IMR-90 (cell line): ENCODE results near the gene TPSD1. TPM values are rescaled to one million over a fixed set of nuclear protein-coding genes. Genes with fewer than 3 reads are reported as not detected.

Experiments
- ATAC-seq: fragments of 200-7000 bp; cut with Tn5 transposase; 2 replicates; pipeline ENCODE4 v1.9.1; 2020; ENCODE audit warnings: low read depth, mild to moderate bottlenecking, moderate library complexity
- BruUV-seq: library from RNA; stranded (reverse); fragments of 400-500 nt; replicated peaks from 2 replicates; lab custom pipeline; 2021; lab: Mats Ljungman, UMichigan
- CTCF ChIA-PET: fragments of 300-600 bp; formaldehyde crosslinking; extraction: SDS; loops from one replicate; lab custom pipeline; 2021; ENCODE audit warnings: antibody characterized with exemption; lab: Yijun Ruan, JAX
- POLR2A ChIA-PET: fragments of 300-600 bp; sonication (Branson Sonifier 250); formaldehyde crosslinking; loops from one replicate; lab custom pipeline; 2022; ENCODE audit warnings: antibody characterized with exemption; ENCODE audit not compliant: unreplicated experiment; lab: Charles Lee
- DNase-seq: peaks from one replicate; pipeline ENCODE4 v3.0.0; 2013
- H2AFZ ChIP-seq: replicated peaks from 2 replicates; pipeline ENCODE3; 2013; ENCODE audit warnings: low read length, mild to moderate bottlenecking; ENCODE audit not compliant: poor library complexity
- H2AK5ac ChIP-seq: 2 replicates; pipeline ENCODE4 v1.6.1; 2013; ENCODE audit warnings: low read depth, low read length, inconsistent platforms
- H2AK9ac ChIP-seq: replicated peaks from 2 replicates; pipeline ENCODE3; 2013; ENCODE audit warnings: mild to moderate bottlenecking, low read depth, low read length, moderate library complexity; ENCODE audit not compliant: poor library complexity
- H2BK120ac ChIP-seq: 2 replicates; pipeline ENCODE4 v1.6.1; 2013; ENCODE audit warnings: low read depth, low read length, inconsistent platforms
- H2BK15ac ChIP-seq: 3 replicates; pipeline ENCODE4 v1.6.1; 2013; ENCODE audit warnings: low read depth, low read length, inconsistent platforms
- H2BK20ac ChIP-seq: 2 replicates; pipeline ENCODE4 v1.6.1; 2013; ENCODE audit warnings: low read depth, mild to moderate bottlenecking, inconsistent platforms, low read length, moderate library complexity
- H2BK5ac ChIP-seq: 2 replicates; pipeline ENCODE4 v1.6.1; 2013; ENCODE audit warnings: mild to moderate bottlenecking, low read depth, low read length, inconsistent platforms; ENCODE audit not compliant: poor library complexity, severe bottlenecking
- H3K14ac ChIP-seq: replicated peaks from 2 replicates; pipeline ENCODE4 v1.6.1; 2013; ENCODE audit warnings: low read depth, low read length, inconsistent platforms
- H3K18ac ChIP-seq: 2 replicates; pipeline ENCODE4 v1.6.1; 2013; ENCODE audit warnings: low read depth, low read length, control low read depth
- H3K23ac ChIP-seq: 2 replicates; pipeline ENCODE4 v1.6.1; 2013; ENCODE audit warnings: low read depth, low read length, inconsistent platforms
- H3K27ac ChIP-seq: 2 replicates; pipeline ENCODE4 v1.5.1; 2013; ENCODE audit warnings: mild to moderate bottlenecking, control low read depth, low read length; ENCODE audit not compliant: insufficient read depth
- H3K27me3 ChIP-seq: 2 replicates; pipeline ENCODE4 v1.6.1; 2013; ENCODE audit warnings: low read length; ENCODE audit not compliant: control insufficient read depth, insufficient read depth
- H3K36me3 ChIP-seq: 2 replicates; pipeline ENCODE4 v1.6.1; 2013; ENCODE audit warnings: low read length, mixed read lengths; ENCODE audit not compliant: control insufficient read depth, insufficient read depth
- H3K4ac ChIP-seq: 2 replicates; pipeline ENCODE4 v1.6.1; 2013; ENCODE audit warnings: low read depth, low read length, inconsistent platforms
- H3K4me1 ChIP-seq: 2 replicates; pipeline ENCODE4 v1.6.1; 2013; ENCODE audit warnings: low read length, mixed read lengths; ENCODE audit not compliant: control insufficient read depth, insufficient read depth
- H3K4me2 ChIP-seq: 2 replicates; pipeline ENCODE4 v1.6.1; 2013; ENCODE audit warnings: low read depth, mild to moderate bottlenecking, control low read depth, low read length, moderate library complexity
- H3K4me3 ChIP-seq: 2 replicates; pipeline ENCODE4 v1.5.1; 2013; ENCODE audit warnings: low read depth, mild to moderate bottlenecking, control low read depth, low read length, moderate library complexity; ENCODE audit not compliant: insufficient read depth
- H3K56ac ChIP-seq: 2 replicates; pipeline ENCODE4 v1.6.1; 2013; ENCODE audit warnings: low read length, inconsistent platforms; ENCODE audit not compliant: insufficient read depth; ENCODE audit errors: extremely low read depth
- H3K79me1 ChIP-seq, 2 experiments: 2 replicates each; pipeline ENCODE4 v1.6.1; 2013; ENCODE audit warnings: low read length in 2 of 2, inconsistent platforms in 1 of 2, low read depth in 1 of 2
- H3K9ac ChIP-seq: 2 replicates; pipeline ENCODE4 v1.6.1; 2013; ENCODE audit warnings: low read depth, low read length, control low read depth
- H3K9me1 ChIP-seq: 2 replicates; pipeline ENCODE4 v1.6.1; 2013; ENCODE audit warnings: low read length, inconsistent platforms; ENCODE audit not compliant: insufficient read depth
- H3K9me3 ChIP-seq: 2 replicates; pipeline ENCODE4 v1.6.1; 2013; ENCODE audit warnings: low read length; ENCODE audit not compliant: control insufficient read depth, insufficient read depth
- H4K20me1 ChIP-seq: 2 replicates; pipeline ENCODE4 v1.6.1; 2013; ENCODE audit warnings: low read length, inconsistent platforms; ENCODE audit not compliant: insufficient read depth
- H4K5ac ChIP-seq: 2 replicates; pipeline ENCODE4 v1.6.1; 2013; ENCODE audit warnings: mild to moderate bottlenecking, low read depth, low read length, control low read depth
- H4K8ac ChIP-seq, 2 experiments: 2 replicates each; pipeline ENCODE4 v1.6.1; 2013; ENCODE audit warnings: low read depth in 2 of 2, low read length in 2 of 2, control low read depth in 1 of 2, inconsistent platforms in 1 of 2
- H4K91ac ChIP-seq: 2 replicates; pipeline ENCODE4 v1.6.1; 2013; ENCODE audit warnings: low read depth, low read length, inconsistent platforms; ENCODE audit not compliant: insufficient read depth
- BHLHE40 ChIP-seq: fragments of 150-350 bp; IDR thresholded peaks from 2 replicates; pipeline ENCODE4 v1.6.1; 2016; ENCODE audit warnings: mild to moderate bottlenecking, low read depth, low read length
- CEBPB ChIP-seq: IDR thresholded peaks from 2 replicates; pipeline ENCODE4 v1.6.1; 2012; ENCODE audit warnings: low read depth, low read length, improper control_type of control experiment
- MAFK ChIP-seq: IDR thresholded peaks from 2 replicates; pipeline ENCODE4 v1.6.1; 2012; ENCODE audit warnings: low read depth, low read length, improper control_type of control experiment
- MAZ ChIP-seq: IDR thresholded peaks from 2 replicates; pipeline ENCODE4 v1.6.1; 2012; ENCODE audit warnings: low read depth, mild to moderate bottlenecking, low read length, improper control_type of control experiment, moderate library complexity, borderline replicate concordance
- MXI1 ChIP-seq: IDR thresholded peaks from 2 replicates; pipeline ENCODE4 v1.6.1; 2012; ENCODE audit warnings: low read depth, mild to moderate bottlenecking, low read length, moderate library complexity, borderline replicate concordance
- NFE2L2 ChIP-seq: fragments of 150-350 bp; IDR thresholded peaks from 2 replicates; pipeline ENCODE4 v1.6.1; 2016; ENCODE audit warnings: low read depth, mild to moderate bottlenecking, low read length
- RAD21 ChIP-seq: IDR thresholded peaks from 2 replicates; pipeline ENCODE4 v1.6.1; 2012; ENCODE audit warnings: low read length, improper control_type of control experiment
- RFX5 ChIP-seq: IDR thresholded peaks from 2 replicates; pipeline ENCODE4 v1.8.0; 2012; ENCODE audit warnings: low read depth, mild to moderate bottlenecking, low read length, moderate library complexity
- WGBS, 2 experiments: methylation state at CpG; one replicate each; pipeline versions ENCODE4 v1.1.5 to v1.1.7; 2013; ENCODE audit warnings: missing lambda C conversion rate in 2 of 2; ENCODE audit not compliant: insufficient read length in 1 of 2; ENCODE audit errors: extremely low coverage in 2 of 2; 5-methylcytosine and 5-hydroxymethylcytosine counted together
- dilution Hi-C: fragments of 300-500 bp; cut with HindIII; formaldehyde crosslinking; loops from one replicate; pipeline ENCODE4 v1.14.3; 2018; ENCODE audit warnings: low sequenced_read_pairs; ENCODE audit not compliant: unreplicated experiment
- in situ Hi-C: fragments of 300-500 bp; cut with MboI; formaldehyde crosslinking; loops from 3 replicates; pipeline ENCODE4 v1.14.3; 2019; ENCODE audit warnings: low sequenced_read_pairs, inconsistent platforms, mixed read lengths
- intact Hi-C: fragments of 100-400 bp; cut with micrococcal nuclease; formaldehyde crosslinking; loops from 2 replicates; pipeline ENCODE4 v1.10.0; 2022
- polyA plus RNA-seq, 3 experiments: library from polyadenylated mRNA; depleted of rRNA; stranded (reverse); fragments of >200 nt; gene quantifications; 2 replicates each; pipeline ENCODE4 v1.2.3, GENCODE V29; 2012; ENCODE audit warnings: low replicate concordance in 1 of 3
- total RNA-seq: library from RNA; depleted of rRNA; stranded (reverse); fragments of >200 nt; gene quantifications from 2 replicates; pipeline ENCODE4 v1.2.3, GENCODE V29; 2012
- TF ChIP-seq, protein P1 (sequence below): conservative IDR thresholded peaks from 2 replicates; pipeline ENCODE4 v1.5.1; 2012; ENCODE audit warnings: mild to moderate bottlenecking, low read depth, low read length, improper control_type of control experiment
- TF ChIP-seq, protein P2 (sequence below): fragments of 150-350 bp; IDR thresholded peaks from 2 replicates; pipeline ENCODE4 v1.6.1; 2016; ENCODE audit warnings: low read depth, mild to moderate bottlenecking, low read length, moderate library complexity, borderline replicate concordance

TPSD1 gene
- total and polyA plus RNA-seq, 2 of the 4 experiments (the other 2 are of a cell fraction) = not detected

DNA sequence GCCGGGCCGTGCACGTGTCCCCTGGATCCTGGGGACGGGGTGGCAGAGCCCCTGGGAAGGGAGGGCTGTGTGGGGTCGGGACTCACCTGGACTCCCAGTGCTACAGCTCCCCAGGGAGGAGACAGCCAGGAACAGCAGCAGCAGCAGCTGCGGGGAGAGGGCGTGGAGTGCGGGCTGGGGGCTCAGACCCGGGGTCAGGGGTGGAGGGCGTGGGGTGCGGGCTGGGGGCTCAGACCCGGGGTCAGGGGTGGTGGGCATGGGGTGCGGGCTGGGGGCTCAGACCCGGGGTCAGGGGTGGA is 20.7 kb downstream of the TPSD1 start:
- no peaks in the 10 kb centered on the region for H3K79me1 ChIP-seq
- no peak overlapping the region for H2AK9ac ChIP-seq
- H3K9ac ChIP-seq = no peak overlapping the region
- no peak overlapping the region for H4K5ac ChIP-seq
- no peak overlapping the region for H3K18ac ChIP-seq
- H3K23ac ChIP-seq = no peak overlapping the region
- H3K4me1 ChIP-seq = no peaks in the 10 kb centered on the region
- no peak overlapping the region for H2BK5ac ChIP-seq
- H3K9me3 ChIP-seq = peaks cover 2% of the 10 kb centered on the region; the same call in 1 of the 2 replicates
- H4K8ac ChIP-seq = no peak overlapping the region
- no peak overlapping the region for H3K56ac ChIP-seq
- H3K4me3 ChIP-seq = no peak overlapping the region
- no peak overlapping the region for H3K4ac ChIP-seq
- H2AFZ ChIP-seq = no peak overlapping the region
- H2BK20ac ChIP-seq = no peak overlapping the region
- H3K14ac ChIP-seq = no peak overlapping the region
- intact Hi-C loops (no loop called here), dilution Hi-C loops (no loop called here), in situ Hi-C loops (no loop called here)
- BruUV-seq = no TSS peak
- no peak overlapping the region for H3K27ac ChIP-seq
- WGBS, 2 experiments = no CpG with 5 or more reads among the region's 14 CpGs
- no peak overlapping the region for H2BK15ac ChIP-seq
- no peak overlapping the region for H2BK120ac ChIP-seq
- H2AK5ac ChIP-seq = no peak overlapping the region
- no peaks in the 10 kb centered on the region for H3K36me3 ChIP-seq
- POLR2A ChIA-PET = no interaction called here
- no peaks in the 10 kb centered on the region for H4K20me1 ChIP-seq
- ATAC-seq (no peak), DNase-seq (no peak)
- no peak overlapping the region for H4K91ac ChIP-seq
- H3K4me2 ChIP-seq = no peak overlapping the region
- TF ChIP-seq RFX5 = no peak
- TF ChIP-seq MXI1 = no peak
- TF ChIP-seq CEBPB = no peak
- TF ChIP-seq, protein P1, sequence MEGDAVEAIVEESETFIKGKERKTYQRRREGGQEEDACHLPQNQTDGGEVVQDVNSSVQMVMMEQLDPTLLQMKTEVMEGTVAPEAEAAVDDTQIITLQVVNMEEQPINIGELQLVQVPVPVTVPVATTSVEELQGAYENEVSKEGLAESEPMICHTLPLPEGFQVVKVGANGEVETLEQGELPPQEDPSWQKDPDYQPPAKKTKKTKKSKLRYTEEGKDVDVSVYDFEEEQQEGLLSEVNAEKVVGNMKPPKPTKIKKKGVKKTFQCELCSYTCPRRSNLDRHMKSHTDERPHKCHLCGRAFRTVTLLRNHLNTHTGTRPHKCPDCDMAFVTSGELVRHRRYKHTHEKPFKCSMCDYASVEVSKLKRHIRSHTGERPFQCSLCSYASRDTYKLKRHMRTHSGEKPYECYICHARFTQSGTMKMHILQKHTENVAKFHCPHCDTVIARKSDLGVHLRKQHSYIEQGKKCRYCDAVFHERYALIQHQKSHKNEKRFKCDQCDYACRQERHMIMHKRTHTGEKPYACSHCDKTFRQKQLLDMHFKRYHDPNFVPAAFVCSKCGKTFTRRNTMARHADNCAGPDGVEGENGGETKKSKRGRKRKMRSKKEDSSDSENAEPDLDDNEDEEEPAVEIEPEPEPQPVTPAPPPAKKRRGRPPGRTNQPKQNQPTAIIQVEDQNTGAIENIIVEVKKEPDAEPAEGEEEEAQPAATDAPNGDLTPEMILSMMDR = no peak
- TF ChIP-seq NFE2L2 = no peak
- no peak for TF ChIP-seq MAFK
- TF ChIP-seq, protein P2, sequence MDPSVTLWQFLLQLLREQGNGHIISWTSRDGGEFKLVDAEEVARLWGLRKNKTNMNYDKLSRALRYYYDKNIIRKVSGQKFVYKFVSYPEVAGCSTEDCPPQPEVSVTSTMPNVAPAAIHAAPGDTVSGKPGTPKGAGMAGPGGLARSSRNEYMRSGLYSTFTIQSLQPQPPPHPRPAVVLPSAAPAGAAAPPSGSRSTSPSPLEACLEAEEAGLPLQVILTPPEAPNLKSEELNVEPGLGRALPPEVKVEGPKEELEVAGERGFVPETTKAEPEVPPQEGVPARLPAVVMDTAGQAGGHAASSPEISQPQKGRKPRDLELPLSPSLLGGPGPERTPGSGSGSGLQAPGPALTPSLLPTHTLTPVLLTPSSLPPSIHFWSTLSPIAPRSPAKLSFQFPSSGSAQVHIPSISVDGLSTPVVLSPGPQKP = no peak
- no peak for TF ChIP-seq RAD21
- no peak for TF ChIP-seq MAZ
- TF ChIP-seq BHLHE40 = no peak
- H3K9me1 ChIP-seq = no peaks in the 10 kb centered on the region
- CTCF ChIA-PET = no interaction called here
- H3K27me3 ChIP-seq = peaks cover 55% of the 10 kb centered on the region
